H1 (cell line): Measurements from ENCODE around the gene ZBTB24.

ENCODE experiments used
- JUN ChIP-seq: IDR thresholded peaks from 2 replicates; pipeline ENCODE4 v1.6.1; 2011; ENCODE audit warnings: low read depth, mild to moderate bottlenecking, improper control_type of control experiment, low read length
- JUND ChIP-seq: IDR thresholded peaks from 2 replicates; pipeline ENCODE4 v1.6.1; 2011; ENCODE audit warnings: mild to moderate bottlenecking, improper control_type of control experiment, low read length
- RAD21 ChIP-seq, 2 experiments: IDR thresholded peaks in 1 of 2; conservative IDR thresholded peaks in 1 of 2; 2 replicates each; pipeline ENCODE4 v1.6.1; 2011; ENCODE audit warnings: low read depth in 2 of 2, low read length in 2 of 2, improper control_type of control experiment in 1 of 2, inconsistent platforms in 1 of 2, mild to moderate bottlenecking in 1 of 2, moderate library complexity in 1 of 2
- TF ChIP-seq, protein P1 (sequence below), 3 experiments: IDR thresholded peaks; 1 replicate in 2 of 3; 2 replicates in 1 of 3; pipeline versions ENCODE4 v1.5.1 to v1.6.1; 2011; ENCODE audit warnings: low read length in 3 of 3, mild to moderate bottlenecking in 3 of 3, inconsistent platforms in 2 of 3, low read depth in 1 of 3, moderate library complexity in 1 of 3; ENCODE audit not compliant: insufficient read depth in 1 of 3; ENCODE audit errors: control extremely low read depth in 1 of 3

DNA sequence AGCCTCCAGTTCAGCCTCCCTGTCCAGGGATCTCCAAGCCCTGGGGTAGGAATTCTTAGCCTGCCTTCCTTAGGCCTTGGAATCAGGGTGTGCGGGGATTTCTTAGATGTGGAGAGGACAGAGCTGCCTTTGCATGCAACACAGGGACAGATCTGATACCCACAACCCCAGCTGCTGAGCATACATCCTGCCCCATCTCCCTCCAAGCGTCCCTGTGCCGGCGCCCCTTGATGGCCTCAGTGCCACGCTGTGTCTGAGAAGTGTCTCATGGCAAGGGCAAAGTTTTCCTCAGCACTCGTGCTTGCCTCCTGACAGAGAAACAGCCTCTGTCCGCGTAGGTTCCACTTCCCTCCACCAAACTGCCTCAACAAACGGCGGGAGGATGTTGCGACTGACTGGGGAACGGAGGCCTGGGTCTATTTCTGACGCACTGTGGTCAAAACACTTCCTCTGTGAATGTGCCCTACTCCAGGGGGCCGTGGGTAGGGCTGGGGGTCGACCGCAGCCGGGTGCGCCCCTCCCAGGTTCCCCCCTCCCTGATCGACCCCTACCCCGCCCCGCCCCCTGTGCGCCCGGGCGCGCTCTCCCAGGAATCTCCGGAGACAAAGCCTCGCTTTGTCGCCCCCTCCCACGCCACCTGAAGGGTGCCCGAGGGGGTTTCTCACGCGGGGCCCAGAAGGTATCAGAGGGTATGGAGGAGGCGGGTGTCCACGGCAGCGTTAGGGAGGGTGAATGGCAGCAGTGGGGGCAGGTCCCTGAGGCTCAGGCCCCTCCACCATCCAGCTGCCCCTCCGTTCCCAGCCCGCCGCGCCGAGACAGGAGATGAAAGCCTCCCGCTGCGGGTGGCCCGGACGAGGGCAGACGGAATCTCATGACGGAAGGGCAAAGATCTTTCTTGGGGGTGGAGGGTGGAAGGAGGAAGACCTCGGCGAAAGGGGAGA lies 28.3 kb downstream of the ZBTB24 start:
- no peak for TF ChIP-seq JUND
- TF ChIP-seq, protein P1, sequence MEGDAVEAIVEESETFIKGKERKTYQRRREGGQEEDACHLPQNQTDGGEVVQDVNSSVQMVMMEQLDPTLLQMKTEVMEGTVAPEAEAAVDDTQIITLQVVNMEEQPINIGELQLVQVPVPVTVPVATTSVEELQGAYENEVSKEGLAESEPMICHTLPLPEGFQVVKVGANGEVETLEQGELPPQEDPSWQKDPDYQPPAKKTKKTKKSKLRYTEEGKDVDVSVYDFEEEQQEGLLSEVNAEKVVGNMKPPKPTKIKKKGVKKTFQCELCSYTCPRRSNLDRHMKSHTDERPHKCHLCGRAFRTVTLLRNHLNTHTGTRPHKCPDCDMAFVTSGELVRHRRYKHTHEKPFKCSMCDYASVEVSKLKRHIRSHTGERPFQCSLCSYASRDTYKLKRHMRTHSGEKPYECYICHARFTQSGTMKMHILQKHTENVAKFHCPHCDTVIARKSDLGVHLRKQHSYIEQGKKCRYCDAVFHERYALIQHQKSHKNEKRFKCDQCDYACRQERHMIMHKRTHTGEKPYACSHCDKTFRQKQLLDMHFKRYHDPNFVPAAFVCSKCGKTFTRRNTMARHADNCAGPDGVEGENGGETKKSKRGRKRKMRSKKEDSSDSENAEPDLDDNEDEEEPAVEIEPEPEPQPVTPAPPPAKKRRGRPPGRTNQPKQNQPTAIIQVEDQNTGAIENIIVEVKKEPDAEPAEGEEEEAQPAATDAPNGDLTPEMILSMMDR (IDR thresholded peaks at IDR 0.05; ENCODE audit: control extremely low read depth in 1 of 3, insufficient read depth in 1 of 3, low read depth in 1 of 3, low read length in 3 of 3), result no peak
- no peak for TF ChIP-seq RAD21 (IDR thresholded peaks at IDR 0.05 in 1 of 2, conservative IDR thresholded peaks at IDR 0.05 in 1 of 2; ENCODE audit: low read depth in 2 of 2, low read length in 2 of 2)
- no peak for TF ChIP-seq JUN
